Body of pancreas (tissue), 4 donors: ENCODE measurements around the gene GRK1.

Experiments
- CTCF ChIP-seq, 7 experiments: fragments of 450-650 bp in 4 of 7; fragments of 200-600 bp in 3 of 7; sonication (generic) in 3 of 7; IDR thresholded peaks; one replicate each; pipeline ENCODE4 v1.5.1; 2016 to 2019; ENCODE audit warnings: antibody characterized with exemption in 7 of 7
- POLR2A ChIP-seq, 3 donors: fragments of 450-650 bp; IDR thresholded peaks; one replicate each; pipeline ENCODE4 v1.6.1; 2016; ENCODE audit warnings: antibody characterized with exemption in 3 of 3, mild to moderate bottlenecking in 2 of 3

- TF ChIP-seq CTCF (IDR thresholded peaks at IDR 0.05) (no peak), POLR2A (IDR thresholded peaks at IDR 0.05) (no peak)
Observed at GRCh38 chr13:113732961-113733950, 66.2 kb downstream of the GRK1 start.
